ENCODE results near the gene HS3ST6. TPM values are rescaled to one million over a fixed set of nuclear protein-coding genes. Genes with fewer than 3 reads are reported as not detected.

HS3ST6 gene
- total and polyA plus RNA-seq, 2 donors = 1.6 to 1.8 TPM

DNA sequence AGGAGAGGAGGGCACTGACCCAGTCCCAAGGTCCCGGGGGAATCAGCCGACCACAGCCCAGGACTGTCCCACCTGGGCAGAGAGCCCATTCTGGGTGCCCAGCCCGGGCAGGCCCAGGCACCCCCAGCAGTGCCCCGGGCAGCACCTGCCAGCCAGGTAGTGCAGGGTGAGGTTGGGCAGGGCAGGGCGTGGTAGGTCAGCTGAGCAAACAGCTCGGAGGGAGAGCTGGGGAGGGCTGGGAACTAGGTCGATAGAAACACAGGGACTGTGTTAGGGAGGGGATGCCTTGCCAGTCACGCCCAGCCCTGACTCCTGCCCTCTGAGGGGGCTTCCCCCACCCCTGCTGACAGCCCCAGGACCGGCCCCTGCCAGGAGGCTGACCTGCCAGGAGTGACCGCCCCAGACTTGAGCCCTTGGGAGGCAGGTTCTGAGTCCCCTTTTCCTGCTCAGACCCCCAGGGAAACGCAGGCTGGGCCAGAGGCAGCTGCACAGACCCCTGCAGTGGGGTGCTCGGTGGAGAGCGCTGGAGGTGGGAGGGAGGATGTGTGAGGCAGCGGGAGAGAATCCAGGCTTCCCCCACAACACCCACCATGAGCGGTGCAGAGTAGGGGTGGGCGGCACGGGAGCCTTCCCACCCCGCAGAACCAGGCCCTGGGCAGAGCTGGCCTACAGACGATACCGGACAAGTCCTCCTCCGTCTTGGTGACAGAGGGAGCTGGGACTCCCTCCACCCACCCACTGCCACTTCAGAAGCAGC lies 4.7 kb downstream of the HS3ST6 start:
- Histone ChIP-seq H3K27ac (ENCODE audit: low read depth) (peak overlapping the region; percentile 76), H3K4me1 (ENCODE audit: insufficient read depth) (no peaks in the 10 kb centered on the region), H3K4me3 (ENCODE audit: low read depth, low read length) (no peak overlapping the region), H3K36me3 (ENCODE audit: insufficient read depth) (no peaks in the 10 kb centered on the region)
- WGBS = 46% methylated on average over 21 of the region's 21 CpGs
- no peak for DNase-seq (ENCODE audit: extremely low spot score)

DNA sequence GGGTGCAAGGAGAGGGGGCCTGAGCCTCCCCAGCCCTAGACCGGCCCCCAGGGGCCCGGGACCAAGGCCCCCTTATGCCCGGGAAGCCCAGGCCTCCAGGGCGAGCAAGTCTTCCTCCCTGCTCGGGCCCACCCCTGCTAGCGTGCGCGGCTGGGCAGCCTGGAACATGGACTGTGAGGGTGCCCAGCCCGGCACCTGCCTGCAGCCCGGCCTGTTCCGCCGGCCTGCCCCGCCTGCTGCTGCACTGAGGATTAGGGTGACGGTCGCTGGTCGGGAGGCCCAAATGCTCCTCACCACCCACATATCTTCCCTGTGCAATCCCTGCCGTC lies 6.0 kb downstream of the HS3ST6 start:
- no peaks in the 10 kb centered on the region for H3K4me1 ChIP-seq (ENCODE audit: insufficient read depth)
- DNase-seq (ENCODE audit: extremely low spot score) = no peak
- H3K4me3 ChIP-seq (ENCODE audit: low read depth, low read length) = no peak overlapping the region
- H3K27ac ChIP-seq (ENCODE audit: low read depth) = no peak overlapping the region
- WGBS = 80% methylated on average over 17 of the region's 17 CpGs
- no peaks in the 10 kb centered on the region for H3K36me3 ChIP-seq (ENCODE audit: insufficient read depth)

DNA sequence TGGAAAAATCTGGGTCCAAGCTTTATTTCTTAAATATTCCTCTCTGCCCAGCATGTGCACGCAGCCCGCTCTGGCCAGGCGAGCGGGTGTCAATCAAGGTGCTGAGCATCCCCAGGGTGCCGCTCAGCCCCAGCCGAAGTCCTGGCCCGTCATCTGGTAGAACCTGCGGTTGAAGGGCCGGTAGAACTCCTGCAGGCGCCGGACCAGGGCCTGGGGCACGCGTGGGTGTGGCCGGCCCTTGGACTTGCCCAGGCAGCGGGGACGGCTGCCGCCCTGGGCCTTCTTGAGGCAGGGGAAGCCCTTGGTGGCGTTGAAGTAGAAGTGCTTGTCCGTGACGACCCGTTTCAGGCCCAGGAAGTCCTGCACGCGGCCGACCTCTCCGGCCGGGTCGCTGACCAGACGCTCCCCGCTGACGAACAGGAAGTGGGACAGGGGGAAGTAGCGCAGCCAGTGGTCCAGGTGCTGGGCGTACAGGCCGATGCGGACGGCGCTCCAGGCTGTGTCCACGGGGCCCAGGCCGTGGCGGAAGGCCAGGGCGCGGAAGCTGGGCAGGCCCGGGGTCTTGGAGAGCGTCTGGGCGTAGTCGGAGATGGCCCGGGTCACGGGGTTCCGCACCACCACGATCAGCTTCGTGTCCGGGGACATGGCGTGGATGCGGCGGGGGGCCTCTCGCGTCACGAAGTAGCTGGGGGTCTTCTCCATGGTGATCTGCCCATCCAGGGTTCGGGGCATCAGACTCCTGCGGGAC lies 6.6 kb downstream of the HS3ST6 start:
- 89% methylated on average over 59 of the region's 59 CpGs for WGBS
- Histone ChIP-seq H3K36me3 (ENCODE audit: insufficient read depth) (no peaks in the 10 kb centered on the region), H3K4me3 (ENCODE audit: low read depth, low read length) (no peak overlapping the region), H3K27ac (ENCODE audit: low read depth) (no peak overlapping the region), H3K4me1 (ENCODE audit: insufficient read depth) (no peaks in the 10 kb centered on the region)
- DNase-seq (ENCODE audit: extremely low spot score) = no peak

DNA sequence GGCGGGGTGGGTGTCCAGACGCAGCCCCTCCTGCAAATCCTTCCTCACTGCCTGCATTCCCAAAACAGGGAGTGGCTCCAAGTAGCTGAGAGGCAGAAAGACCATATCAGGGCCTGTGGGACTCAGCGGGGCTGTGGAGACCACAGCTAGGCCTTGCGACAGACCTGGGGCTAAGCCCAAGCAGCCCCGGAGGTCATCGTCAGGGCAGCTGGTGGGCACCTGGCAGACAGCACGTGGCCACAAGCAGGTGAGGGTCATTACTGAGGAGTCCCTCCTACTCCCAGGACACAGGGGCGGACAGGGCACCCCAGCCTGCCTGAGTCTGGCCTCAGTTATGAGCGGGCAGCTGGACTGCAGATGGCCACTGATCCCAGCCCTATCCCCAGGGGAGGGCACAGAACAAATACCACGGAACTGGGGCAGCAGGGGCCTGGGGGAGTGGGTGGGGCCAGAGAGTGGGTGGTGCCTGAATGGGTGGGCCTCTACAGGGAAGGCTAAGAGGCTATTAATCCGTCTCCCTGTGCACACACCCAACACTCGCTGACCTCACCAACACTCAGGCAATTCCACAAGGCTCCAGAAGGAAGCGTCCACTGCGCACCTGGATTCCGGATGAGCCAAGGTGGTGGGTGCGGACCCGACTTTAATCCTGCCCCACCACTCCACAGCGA lies 8.5 kb downstream of the HS3ST6 start:
- DNase-seq (ENCODE audit: extremely low spot score) = no peak
- WGBS = 72% methylated on average over 18 of the region's 18 CpGs

DNA sequence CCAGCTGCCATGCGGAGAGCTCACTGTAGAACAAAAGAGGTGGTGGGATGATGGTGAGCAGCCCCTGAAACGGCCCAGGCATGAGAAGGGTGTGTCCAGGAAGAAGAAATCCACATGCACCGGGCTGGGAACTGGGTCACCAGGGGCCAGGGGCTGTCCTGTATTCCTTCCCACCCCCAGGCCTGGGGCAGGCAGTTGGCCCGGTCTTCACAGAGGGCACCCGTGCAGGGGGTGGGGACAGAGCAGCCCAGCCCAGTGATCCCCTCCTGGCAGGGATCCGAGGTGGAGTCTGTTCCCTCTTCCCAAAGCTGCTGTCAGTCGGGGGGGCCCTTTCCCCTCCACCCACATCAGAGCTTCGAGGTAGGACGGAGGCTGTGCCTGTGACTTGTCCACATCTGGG lies 9.2 kb downstream of the HS3ST6 start:
- DNase-seq (ENCODE audit: extremely low spot score) = no peak
- WGBS = 55% methylated on average over 9 of the region's 9 CpGs
- no peak overlapping the region for H3K4me3 ChIP-seq (ENCODE audit: low read depth, low read length)
- H3K4me1 ChIP-seq (ENCODE audit: insufficient read depth) = no peaks in the 10 kb centered on the region
- H3K27ac ChIP-seq (ENCODE audit: low read depth) = no peak overlapping the region
- H3K36me3 ChIP-seq (ENCODE audit: insufficient read depth) = no peaks in the 10 kb centered on the region

More for the DNA sequence above, 8.5 kb downstream of the HS3ST6 start:
- H3K4me1 ChIP-seq (ENCODE audit: insufficient read depth) = no peaks in the 10 kb centered on the region
- no peak overlapping the region for H3K4me3 ChIP-seq (ENCODE audit: low read depth, low read length)
- no peaks in the 10 kb centered on the region for H3K36me3 ChIP-seq (ENCODE audit: insufficient read depth)
- no peak overlapping the region for H3K27ac ChIP-seq (ENCODE audit: low read depth)

DNA sequence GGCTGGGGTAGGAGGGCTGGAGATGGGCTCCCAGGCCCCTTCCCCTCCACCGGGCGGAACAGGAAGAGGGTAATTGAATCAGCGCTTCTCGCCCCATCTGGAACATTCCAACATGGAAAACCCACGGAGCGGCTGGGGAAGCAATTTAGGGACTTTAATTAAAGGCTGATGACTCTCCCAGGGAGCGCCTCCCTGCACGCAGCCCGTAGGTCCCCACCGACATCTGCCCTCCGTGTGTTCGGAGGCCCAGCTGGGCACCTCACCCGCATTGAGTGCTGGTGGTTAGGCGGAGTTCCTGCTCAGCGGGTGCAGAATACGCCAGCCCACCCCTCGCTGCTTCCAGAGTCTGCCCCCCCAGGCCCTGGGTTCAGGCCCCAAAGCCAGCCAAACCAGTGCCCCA lies 10.0 kb downstream of the HS3ST6 start:
- no peaks in the 10 kb centered on the region for H3K36me3 ChIP-seq (ENCODE audit: insufficient read depth)
- no peak overlapping the region for H3K27ac ChIP-seq (ENCODE audit: low read depth)
- no peak overlapping the region for H3K4me3 ChIP-seq (ENCODE audit: low read depth, low read length)
- DNase-seq (ENCODE audit: extremely low spot score) = no peak
- WGBS = 61% methylated on average over 17 of the region's 17 CpGs
- no peaks in the 10 kb centered on the region for H3K4me1 ChIP-seq (ENCODE audit: insufficient read depth)

DNA sequence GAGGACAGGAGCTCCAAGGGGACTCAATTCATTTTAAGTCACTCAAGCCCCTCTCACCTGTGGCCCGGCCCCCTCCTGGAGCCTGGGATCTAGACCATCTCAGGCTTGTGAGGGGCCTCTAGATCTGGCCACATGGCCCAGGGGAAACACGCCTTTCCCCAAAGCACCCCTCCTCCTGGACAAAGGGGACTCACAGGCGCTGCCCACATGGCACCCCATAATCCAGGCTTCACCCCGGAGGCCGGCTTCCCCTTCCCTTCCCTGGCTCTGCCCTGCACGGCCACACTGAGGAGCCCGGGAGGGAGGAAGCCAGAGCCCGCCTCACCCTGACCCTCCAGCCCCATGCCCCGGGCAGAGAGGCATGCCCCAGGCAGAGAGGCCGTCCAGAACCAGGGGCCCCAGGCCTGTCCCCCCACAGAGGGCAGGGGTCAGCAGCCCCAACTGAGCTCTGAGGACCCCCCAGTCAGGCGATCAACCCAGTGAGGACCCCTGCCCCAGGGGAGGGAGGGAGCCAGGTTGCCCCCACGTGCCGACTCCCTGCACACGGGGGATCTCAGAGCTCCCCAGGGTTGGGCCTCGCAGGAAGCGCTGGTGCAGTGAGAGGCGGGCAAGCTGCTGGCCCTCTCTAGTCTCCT lies 10.9 kb downstream of the HS3ST6 start:
- Histone ChIP-seq H3K4me3 (ENCODE audit: low read depth, low read length) (no peak overlapping the region), H3K36me3 (ENCODE audit: insufficient read depth) (no peaks in the 10 kb centered on the region), H3K27ac (ENCODE audit: low read depth) (no peak overlapping the region), H3K4me1 (ENCODE audit: insufficient read depth) (no peaks in the 10 kb centered on the region)
- DNase-seq (ENCODE audit: extremely low spot score) = no peak
- WGBS = 67% methylated on average over 17 of the region's 17 CpGs

DNA sequence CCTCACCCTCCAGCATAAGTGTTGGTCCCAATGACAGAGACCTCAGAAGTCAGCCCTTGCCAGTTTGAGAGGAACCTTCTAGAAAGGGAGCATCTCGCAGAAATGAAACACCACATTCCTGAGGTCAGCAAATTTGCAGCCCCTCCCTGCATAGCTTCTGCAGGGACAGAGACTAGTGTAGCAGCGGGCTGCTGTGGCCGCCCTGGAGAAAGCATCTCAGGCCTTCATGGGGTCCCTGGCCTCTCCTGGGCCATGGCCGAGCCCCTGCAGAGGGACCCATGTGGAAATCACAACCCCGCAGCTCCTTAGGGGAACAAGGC lies 11.4 kb downstream of the HS3ST6 start:
- Histone ChIP-seq H3K4me3 (ENCODE audit: low read depth, low read length) (no peak overlapping the region), H3K36me3 (ENCODE audit: insufficient read depth) (no peaks in the 10 kb centered on the region), H3K27ac (ENCODE audit: low read depth) (no peak overlapping the region), H3K4me1 (ENCODE audit: insufficient read depth) (no peaks in the 10 kb centered on the region)
- DNase-seq (ENCODE audit: extremely low spot score) = no peak
- WGBS = 74% methylated on average over 5 of the region's 5 CpGs

DNA sequence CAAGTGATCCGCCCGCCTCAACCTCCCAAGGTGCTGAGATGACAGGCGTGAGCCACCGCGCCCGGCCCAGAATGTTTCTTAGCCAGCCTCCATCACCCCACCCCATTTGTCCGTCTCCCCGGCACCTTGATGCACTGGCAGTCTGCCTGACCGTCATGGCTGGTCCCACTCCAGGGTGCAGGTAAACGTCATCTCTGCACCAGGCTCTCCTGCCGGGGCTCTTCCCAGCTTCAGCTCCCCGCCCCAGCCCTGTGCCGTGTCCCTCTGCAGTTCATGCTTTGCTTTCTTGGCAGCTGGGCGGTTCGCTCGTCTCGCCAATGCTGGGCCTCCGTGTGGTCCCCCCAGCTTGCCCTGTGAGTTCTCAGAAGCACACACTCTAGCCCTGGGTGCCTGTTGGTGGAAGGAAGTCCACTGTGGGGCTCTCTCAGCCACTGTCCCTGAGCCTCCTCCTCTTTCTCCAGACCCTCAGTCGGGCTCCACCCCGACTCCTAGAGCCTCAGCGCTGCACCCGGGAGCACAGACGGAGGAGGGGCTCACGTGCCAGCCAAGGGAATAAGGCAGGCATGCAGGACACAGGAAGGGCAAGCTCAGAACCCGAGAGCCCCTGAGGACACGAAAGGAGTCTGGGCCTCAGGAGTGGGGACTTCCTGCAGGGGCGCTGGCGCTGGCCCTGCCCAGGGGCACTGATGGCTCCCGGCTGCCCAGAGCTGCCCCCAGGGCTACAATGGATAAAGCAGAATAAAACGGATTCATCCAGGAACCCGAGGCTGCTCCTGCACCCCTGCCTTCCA lies 12.0 kb downstream of the HS3ST6 start:
- Histone ChIP-seq H3K4me1 (ENCODE audit: insufficient read depth) (no peaks in the 10 kb centered on the region), H3K27ac (ENCODE audit: low read depth) (no peak overlapping the region), H3K36me3 (ENCODE audit: insufficient read depth) (no peaks in the 10 kb centered on the region), H3K4me3 (ENCODE audit: low read depth, low read length) (no peak overlapping the region)
- 42% methylated on average over 31 of the region's 31 CpGs for WGBS
- no peak for DNase-seq (ENCODE audit: extremely low spot score)

DNA sequence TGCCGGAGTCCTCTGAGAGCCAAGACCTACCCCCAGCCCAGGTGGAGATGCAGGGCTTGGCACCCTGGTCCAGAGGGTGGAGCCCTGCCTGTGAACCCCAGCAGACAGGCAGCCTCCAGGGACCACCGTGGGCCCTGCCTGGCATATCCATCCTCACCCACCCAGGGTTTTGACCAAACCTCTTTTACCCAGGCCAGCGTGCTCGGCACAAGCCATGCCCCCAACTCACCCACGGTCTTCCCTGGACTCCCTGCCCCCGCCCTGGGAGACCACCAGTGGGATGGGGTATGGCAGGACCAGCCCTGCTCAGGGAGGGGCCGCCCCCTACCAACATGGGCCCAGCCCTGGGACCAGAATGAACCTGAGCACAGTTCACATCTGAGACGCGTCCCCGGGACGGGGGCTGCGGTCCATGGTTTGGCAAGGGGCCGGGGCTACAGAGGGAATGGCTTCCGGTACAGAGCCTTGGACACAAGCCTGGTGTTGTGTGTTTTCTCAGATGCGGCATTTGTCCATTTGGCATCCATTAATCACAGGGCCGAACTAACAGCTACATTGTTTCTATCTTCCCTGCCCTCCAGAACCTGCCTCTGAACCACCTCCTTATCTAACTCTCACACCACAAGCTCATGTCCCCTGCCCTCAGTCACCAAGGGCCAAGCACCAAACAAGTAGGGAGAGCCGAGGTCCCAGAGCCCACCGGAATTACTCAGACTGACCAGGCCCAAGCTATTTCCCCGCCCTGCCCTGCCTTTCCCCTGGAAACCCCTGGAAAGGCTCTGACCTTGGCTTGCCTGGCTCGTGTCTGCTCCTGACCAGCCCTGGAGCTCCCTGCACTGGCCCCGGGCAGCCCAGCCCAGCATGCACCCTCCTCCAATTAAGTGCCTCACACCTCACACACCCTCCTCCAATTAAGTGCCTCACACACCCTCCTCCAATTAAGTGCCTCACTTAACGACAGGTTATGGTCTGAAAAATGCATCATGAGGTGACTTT lies 14.1 kb downstream of the HS3ST6 start:
- no peak for DNase-seq (ENCODE audit: extremely low spot score)
- H3K27ac ChIP-seq (ENCODE audit: low read depth) = no peak overlapping the region
- no peak overlapping the region for H3K4me3 ChIP-seq (ENCODE audit: low read depth, low read length)
- 62% methylated on average over 22 of the region's 22 CpGs for WGBS
- H3K4me1 ChIP-seq (ENCODE audit: insufficient read depth) = no peaks in the 10 kb centered on the region
- no peaks in the 10 kb centered on the region for H3K36me3 ChIP-seq (ENCODE audit: insufficient read depth)

DNA sequence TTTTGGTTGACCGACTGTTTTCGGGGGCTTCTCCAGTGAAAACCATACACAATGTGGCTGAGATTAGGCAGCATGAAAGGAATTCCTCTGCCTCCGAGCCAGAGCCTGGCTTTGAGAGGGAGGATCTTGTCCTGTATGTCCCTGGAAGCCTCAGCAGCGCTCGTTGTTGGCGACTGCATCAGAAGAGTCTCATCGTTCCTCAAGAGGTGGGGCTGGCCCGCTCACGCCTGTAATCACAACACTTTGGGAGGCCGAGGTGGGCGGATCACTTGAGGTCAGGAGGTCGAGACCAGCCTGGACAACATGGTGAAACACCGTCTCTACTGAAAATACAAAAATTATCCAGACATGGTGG lies 15.0 kb downstream of the HS3ST6 start:
- 49% methylated on average over 13 of the region's 13 CpGs for WGBS
- no peaks in the 10 kb centered on the region for H3K4me1 ChIP-seq (ENCODE audit: insufficient read depth)
- no peaks in the 10 kb centered on the region for H3K36me3 ChIP-seq (ENCODE audit: insufficient read depth)
- no peak for DNase-seq (ENCODE audit: extremely low spot score)
- H3K27ac ChIP-seq (ENCODE audit: low read depth) = no peak overlapping the region
- H3K4me3 ChIP-seq (ENCODE audit: low read depth, low read length) = no peak overlapping the region

DNA sequence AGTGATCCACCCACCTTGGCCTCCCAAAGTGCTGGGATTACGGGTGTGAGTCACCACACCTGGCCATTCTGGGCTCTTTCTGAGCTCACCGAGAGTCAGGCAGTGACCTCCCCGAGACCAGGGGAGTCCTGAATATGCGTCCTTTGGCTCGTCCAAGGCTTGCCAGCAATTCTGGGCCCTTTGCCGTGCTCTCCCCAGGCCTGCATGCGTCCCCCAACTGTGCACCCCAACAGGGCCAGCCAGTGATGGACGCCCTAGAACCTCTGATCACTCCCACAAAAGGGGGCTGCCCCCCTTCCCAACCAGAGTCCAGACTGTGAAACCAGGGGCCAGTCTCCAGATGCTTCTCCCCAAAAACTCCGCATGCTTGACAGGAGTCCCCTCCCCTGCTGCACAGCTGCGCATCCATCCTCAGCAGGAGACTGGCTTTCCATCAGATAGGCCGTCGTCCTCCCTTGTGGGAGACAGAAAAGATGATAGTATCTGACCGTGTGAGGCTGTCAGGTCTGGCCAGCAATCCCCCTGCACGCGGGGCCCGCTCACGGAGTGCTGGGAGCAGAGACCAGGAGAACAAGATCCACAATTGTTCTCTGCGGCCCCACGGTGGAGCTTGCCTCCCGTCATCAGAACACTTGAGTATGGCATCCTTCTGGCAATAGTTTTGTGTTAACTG lies 15.5 kb downstream of the HS3ST6 start:
- no peaks in the 10 kb centered on the region for H3K36me3 ChIP-seq (ENCODE audit: insufficient read depth)

More for the DNA sequence above, 15.5 kb downstream of the HS3ST6 start:
- Histone ChIP-seq H3K4me3 (ENCODE audit: low read depth, low read length) (no peak overlapping the region), H3K4me1 (ENCODE audit: insufficient read depth) (no peaks in the 10 kb centered on the region), H3K27ac (ENCODE audit: low read depth) (no peak overlapping the region)
- no peak for DNase-seq (ENCODE audit: extremely low spot score)
- 67% methylated on average over 20 of the region's 20 CpGs for WGBS
